Measurements from ENCODE around the gene NPFFR2.
"Not testable (repeated sequence)": the region's sequence is repeated elsewhere in the genome, so short reads cannot be mapped to it uniquely, and the experiment has no call there.

The NPFFR2 gene

GRCh38 chr4:72084587-72085011 lies 52.8 kb downstream of the NPFFR2 start:
- no peaks in the 10 kb centered on the region for H4K20me1 ChIP-seq (ENCODE audit: insufficient read depth, low read length)
- H3K4me1 ChIP-seq (ENCODE audit: low read length), result no peaks in the 10 kb centered on the region
- H3K9me3 ChIP-seq (replicated peaks; ENCODE audit: insufficient read depth, low read length), result no peaks in the 10 kb centered on the region
- DNase-seq, result no peak
- no peak overlapping the region for H3K4me2 ChIP-seq (ENCODE audit: low read depth, low read length)
- H3K79me2 ChIP-seq (ENCODE audit: low read length), result no peaks in the 10 kb centered on the region
- no peaks in the 10 kb centered on the region for H3K9me2 ChIP-seq (replicated peaks; ENCODE audit: insufficient read depth, low read length)
- H3K36me3 ChIP-seq (replicated peaks; ENCODE audit: insufficient read depth, low read length), result no peaks in the 10 kb centered on the region
- H3F3A ChIP-seq (ENCODE audit: insufficient read depth, low read length), result no peaks in the 10 kb centered on the region
- no peak overlapping the region for H3K9ac ChIP-seq (ENCODE audit: low read length)
- TF ChIP-seq CTCF (IDR thresholded peaks at IDR 0.05; ENCODE audit: low read length) (no peak), EZH2phosphoT487 (IDR thresholded peaks at IDR 0.05; ENCODE audit: low read length) (no peak), EZH2 (optimal IDR thresholded peaks at IDR 0.05; ENCODE audit: low read depth, low read length) (no peak)
- H3K27ac ChIP-seq (ENCODE audit: low read length), result no peak overlapping the region
- no peak overlapping the region for H3K4me3 ChIP-seq (ENCODE audit: low read length)
- no peaks in the 10 kb centered on the region for H3K27me3 ChIP-seq (replicated peaks; ENCODE audit: insufficient read depth, low read length)
- H2AFZ ChIP-seq (ENCODE audit: low read length), result no peak overlapping the region

GRCh38 chr4:72090606-72091005 lies 58.8 kb downstream of the NPFFR2 start:
- not testable (repeated sequence) for H3K79me2 ChIP-seq (ENCODE audit: low read length); H4K20me1 ChIP-seq (ENCODE audit: insufficient read depth, low read length); H3K4me3 ChIP-seq (ENCODE audit: low read length); H3K4me2 ChIP-seq (ENCODE audit: low read depth, low read length); H3F3A ChIP-seq (ENCODE audit: insufficient read depth, low read length); H3K36me3 ChIP-seq (replicated peaks; ENCODE audit: insufficient read depth, low read length); H2AFZ ChIP-seq (ENCODE audit: low read length); H3K9me2 ChIP-seq (replicated peaks; ENCODE audit: insufficient read depth, low read length); H3K9ac ChIP-seq (ENCODE audit: low read length); H3K4me1 ChIP-seq (ENCODE audit: low read length); H3K27me3 ChIP-seq (replicated peaks; ENCODE audit: insufficient read depth, low read length); H3K9me3 ChIP-seq (replicated peaks; ENCODE audit: insufficient read depth, low read length); H3K27ac ChIP-seq (ENCODE audit: low read length)
- DNase-seq, result peak; percentile 44

- Histone ChIP-seq H3K9me2 (replicated peaks; ENCODE audit: insufficient read depth, low read length) (no peaks in the 10 kb centered on the region), H3K36me3 (replicated peaks; ENCODE audit: insufficient read depth, low read length) (no peaks in the 10 kb centered on the region), H2AFZ (ENCODE audit: low read length) (no peak overlapping the region), H3K4me3 (ENCODE audit: low read length) (no peak overlapping the region), H3K27me3 (replicated peaks; ENCODE audit: insufficient read depth, low read length) (no peaks in the 10 kb centered on the region), H3K79me2 (ENCODE audit: low read length) (no peaks in the 10 kb centered on the region), H3K27ac (ENCODE audit: low read length) (no peak overlapping the region), H3K4me1 (ENCODE audit: low read length) (no peaks in the 10 kb centered on the region), H3K4me2 (ENCODE audit: low read depth, low read length) (no peak overlapping the region), H3K9me3 (replicated peaks; ENCODE audit: insufficient read depth, low read length) (no peaks in the 10 kb centered on the region), H4K20me1 (ENCODE audit: insufficient read depth, low read length) (no peaks in the 10 kb centered on the region), H3K9ac (ENCODE audit: low read length) (no peak overlapping the region), H3F3A (ENCODE audit: insufficient read depth, low read length) (no peaks in the 10 kb centered on the region)
- no peak for DNase-seq
- TF ChIP-seq CTCF (IDR thresholded peaks at IDR 0.05; ENCODE audit: low read length), result no peak
- TF ChIP-seq EZH2phosphoT487 (IDR thresholded peaks at IDR 0.05; ENCODE audit: low read length), result no peak
- TF ChIP-seq EZH2 (optimal IDR thresholded peaks at IDR 0.05; ENCODE audit: low read depth, low read length), result no peak
Observed at GRCh38 chr4:72094059-72094797, 62.4 kb downstream of the NPFFR2 start.

GRCh38 chr4:72107456-72107855 lies 75.7 kb downstream of the NPFFR2 start:
- TF ChIP-seq EZH2 (optimal IDR thresholded peaks at IDR 0.05; ENCODE audit: low read depth, low read length) (no peak), CTCF (IDR thresholded peaks at IDR 0.05; ENCODE audit: low read length) (no peak), EZH2phosphoT487 (IDR thresholded peaks at IDR 0.05; ENCODE audit: low read length) (no peak)
- Histone ChIP-seq H3F3A (ENCODE audit: insufficient read depth, low read length) (no peaks in the 10 kb centered on the region), H3K27ac (ENCODE audit: low read length) (no peak overlapping the region), H2AFZ (ENCODE audit: low read length) (no peak overlapping the region), H3K36me3 (replicated peaks; ENCODE audit: insufficient read depth, low read length) (no peaks in the 10 kb centered on the region), H3K9me2 (replicated peaks; ENCODE audit: insufficient read depth, low read length) (no peaks in the 10 kb centered on the region), H3K4me2 (ENCODE audit: low read depth, low read length) (no peak overlapping the region), H3K4me3 (ENCODE audit: low read length) (no peak overlapping the region), H3K27me3 (replicated peaks; ENCODE audit: insufficient read depth, low read length) (no peaks in the 10 kb centered on the region), H3K79me2 (ENCODE audit: low read length) (no peaks in the 10 kb centered on the region), H3K9me3 (replicated peaks; ENCODE audit: insufficient read depth, low read length) (no peaks in the 10 kb centered on the region), H3K9ac (ENCODE audit: low read length) (no peak overlapping the region), H4K20me1 (ENCODE audit: insufficient read depth, low read length) (no peaks in the 10 kb centered on the region), H3K4me1 (ENCODE audit: low read length) (no peaks in the 10 kb centered on the region)
- DNase-seq, result no peak

Data from MM.1S (cell line).